ENCODE measurements around the gene HSD17B2.

The HSD17B2 gene

DNA sequence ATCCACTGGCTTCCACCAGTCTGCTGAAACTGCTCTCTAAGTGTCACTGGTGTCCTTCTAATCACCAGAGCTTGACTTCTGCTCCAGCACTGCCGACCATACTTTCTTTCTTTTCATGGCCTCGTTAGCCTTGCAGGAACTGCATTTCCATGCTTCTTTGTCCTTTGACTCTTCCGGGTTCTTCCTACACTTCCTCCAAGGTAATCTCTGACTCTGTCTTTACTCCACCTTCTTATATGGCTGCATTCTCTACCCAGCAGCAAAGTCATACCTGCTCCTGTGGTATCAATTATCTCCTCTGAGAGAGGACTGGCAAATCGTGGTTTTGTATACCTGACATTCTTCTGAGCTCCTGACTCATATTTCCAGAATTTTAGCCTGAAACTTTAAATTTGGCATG, 6.5 kb downstream of the HSD17B2 start:
- Histone ChIP-seq H3K9me3 (ENCODE audit: control insufficient read depth, low read length) (no peaks in the 10 kb centered on the region), H3K4me3 (ENCODE audit: low read length) (no peak overlapping the region), H3K4me1 (ENCODE audit: control insufficient read depth, insufficient read depth, low read length) (peaks cover 6% of the 10 kb centered on the region), H3K27me3 (replicated peaks; ENCODE audit: control insufficient read depth, insufficient read depth, low read length) (peaks cover 18% of the 10 kb centered on the region), H3K9ac (ENCODE audit: low read length) (no peak overlapping the region), H3K36me3 (ENCODE audit: control insufficient read depth, insufficient read depth, low read length, severe bottlenecking) (no peaks in the 10 kb centered on the region)
- no peak for DNase-seq (ENCODE audit: low read depth)

DNA sequence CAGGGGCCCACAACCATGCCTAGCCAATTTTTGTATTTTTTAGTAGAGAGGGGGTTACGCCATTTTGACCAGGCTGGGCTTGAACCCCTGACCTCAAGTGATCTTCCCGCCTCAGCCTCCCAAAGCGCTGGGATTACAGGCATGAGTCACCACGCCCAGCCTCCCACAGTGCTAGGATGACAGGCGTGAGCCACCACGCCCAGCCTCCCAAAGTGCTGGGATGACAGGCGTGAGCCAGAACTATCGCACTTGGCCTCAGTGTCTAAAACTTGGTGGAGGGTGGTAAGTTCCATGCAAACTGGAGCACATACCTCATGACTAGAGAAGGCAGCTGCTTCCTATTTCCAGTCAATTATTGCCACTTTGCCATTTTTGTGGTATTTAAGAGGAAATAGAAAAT, 7.1 kb downstream of the HSD17B2 start:
- peaks cover 18% of the 10 kb centered on the region for H3K27me3 ChIP-seq (replicated peaks; ENCODE audit: control insufficient read depth, insufficient read depth, low read length)
- H3K4me1 ChIP-seq (ENCODE audit: control insufficient read depth, insufficient read depth, low read length): peaks cover 10% of the 10 kb centered on the region
- H3K4me3 ChIP-seq (ENCODE audit: low read length): no peak overlapping the region
- DNase-seq (ENCODE audit: low read depth): no peak
- H3K36me3 ChIP-seq (ENCODE audit: control insufficient read depth, insufficient read depth, low read length, severe bottlenecking): no peaks in the 10 kb centered on the region
- H3K9ac ChIP-seq (ENCODE audit: low read length): no peak overlapping the region
- no peaks in the 10 kb centered on the region for H3K9me3 ChIP-seq (ENCODE audit: control insufficient read depth, low read length)

DNA sequence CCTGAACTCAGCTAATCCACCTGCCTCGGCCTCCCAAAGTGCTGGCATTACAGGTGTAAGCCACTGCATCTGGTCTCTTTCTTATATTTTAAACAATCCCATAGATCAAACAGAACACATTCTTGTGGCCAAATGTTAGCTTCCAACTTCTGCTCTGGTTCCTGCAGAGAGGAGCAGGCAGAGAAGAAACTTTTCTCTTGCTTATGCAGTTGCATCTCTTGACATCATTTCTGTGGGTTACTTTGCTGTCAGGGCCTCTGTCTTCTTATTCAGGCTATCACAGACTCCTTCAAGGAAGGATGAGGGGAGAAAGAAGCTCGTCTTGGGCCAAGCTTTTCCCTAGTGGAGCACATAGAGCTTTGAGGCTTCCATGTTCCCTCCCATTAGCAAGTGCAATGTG, 7.8 kb downstream of the HSD17B2 start:
- H3K4me3 ChIP-seq (ENCODE audit: low read length): no peak overlapping the region
- peaks cover 24% of the 10 kb centered on the region for H3K27me3 ChIP-seq (replicated peaks; ENCODE audit: control insufficient read depth, insufficient read depth, low read length)
- peaks cover 16% of the 10 kb centered on the region for H3K4me1 ChIP-seq (ENCODE audit: control insufficient read depth, insufficient read depth, low read length)

DNA sequence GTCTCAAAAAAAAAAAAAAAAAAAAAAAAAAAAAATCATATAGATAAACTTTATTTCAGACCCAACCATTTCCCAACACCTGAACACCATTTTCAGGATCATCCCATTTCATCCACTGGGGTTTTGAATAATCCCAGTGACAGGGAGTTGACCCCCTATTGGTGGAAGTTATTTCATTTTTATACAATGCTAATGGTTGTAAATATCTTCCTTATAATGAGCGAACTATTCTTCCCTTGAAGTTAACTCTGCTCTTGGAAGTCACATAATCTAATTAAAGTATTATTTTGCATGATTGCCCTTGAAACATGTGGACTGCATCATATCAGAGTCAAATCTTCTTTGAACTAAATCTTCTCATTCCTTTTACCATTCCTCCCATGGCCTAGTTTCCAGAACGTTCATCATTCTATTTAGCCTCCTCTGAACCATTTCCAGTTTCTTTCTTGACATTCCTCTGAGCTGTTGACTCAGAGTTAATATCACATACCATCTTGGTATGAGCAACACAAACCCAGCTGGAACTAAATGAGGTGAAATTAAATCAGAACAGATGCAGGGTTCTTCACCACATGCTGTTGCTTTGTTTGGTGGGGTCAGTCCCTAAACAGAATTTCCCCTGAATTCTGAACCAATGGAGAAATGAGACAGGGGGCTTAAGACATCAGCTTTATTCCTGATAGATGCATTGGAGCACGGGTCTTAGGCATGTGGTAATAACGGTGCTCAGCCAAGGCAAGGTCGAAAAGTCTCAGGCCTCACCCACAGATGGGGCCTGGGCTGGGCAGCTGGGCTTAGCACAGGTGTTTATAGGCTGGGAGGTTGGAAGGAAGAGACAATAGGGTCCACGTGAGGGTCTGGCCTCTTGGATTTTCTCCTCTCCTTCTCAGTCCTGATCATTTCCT, 8.9 kb downstream of the HSD17B2 start:
- Histone ChIP-seq H3K9me3 (ENCODE audit: control insufficient read depth, low read length) (no peaks in the 10 kb centered on the region), H3K9ac (ENCODE audit: low read length) (no peak overlapping the region), H3K4me1 (ENCODE audit: control insufficient read depth, insufficient read depth, low read length) (peaks cover 16% of the 10 kb centered on the region), H3K27me3 (replicated peaks; ENCODE audit: control insufficient read depth, insufficient read depth, low read length) (peaks cover 25% of the 10 kb centered on the region), H3K4me3 (ENCODE audit: low read length) (no peak overlapping the region), H3K36me3 (ENCODE audit: control insufficient read depth, insufficient read depth, low read length, severe bottlenecking) (no peaks in the 10 kb centered on the region)
- peak; percentile 95 for DNase-seq (ENCODE audit: low read depth)

More for the DNA sequence above, 7.8 kb downstream of the HSD17B2 start:
- H3K9me3 ChIP-seq (ENCODE audit: control insufficient read depth, low read length): no peaks in the 10 kb centered on the region
- peak; percentile 30 for DNase-seq (ENCODE audit: low read depth)
- H3K9ac ChIP-seq (ENCODE audit: low read length): no peak overlapping the region
- H3K36me3 ChIP-seq (ENCODE audit: control insufficient read depth, insufficient read depth, low read length, severe bottlenecking): no peaks in the 10 kb centered on the region

DNA sequence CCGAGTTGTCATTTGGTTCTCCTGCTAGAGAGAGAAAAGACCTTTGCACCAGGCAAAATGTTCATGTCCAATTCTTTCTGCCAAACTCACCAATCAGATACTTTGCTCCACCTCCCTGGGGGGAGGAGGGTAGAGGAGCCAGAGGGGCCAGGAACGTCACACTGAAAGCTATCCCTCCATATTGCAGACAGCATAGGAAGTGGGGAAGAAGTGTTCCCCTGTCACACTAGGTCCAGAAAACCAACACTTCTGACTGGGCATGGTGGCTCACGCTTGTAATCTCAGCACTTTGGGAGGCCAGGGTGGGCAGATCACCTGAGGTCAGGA, 9.5 kb downstream of the HSD17B2 start:
- no peak for DNase-seq (ENCODE audit: low read depth)
- H3K4me1 ChIP-seq (ENCODE audit: control insufficient read depth, insufficient read depth, low read length): peaks cover 16% of the 10 kb centered on the region

DNA sequence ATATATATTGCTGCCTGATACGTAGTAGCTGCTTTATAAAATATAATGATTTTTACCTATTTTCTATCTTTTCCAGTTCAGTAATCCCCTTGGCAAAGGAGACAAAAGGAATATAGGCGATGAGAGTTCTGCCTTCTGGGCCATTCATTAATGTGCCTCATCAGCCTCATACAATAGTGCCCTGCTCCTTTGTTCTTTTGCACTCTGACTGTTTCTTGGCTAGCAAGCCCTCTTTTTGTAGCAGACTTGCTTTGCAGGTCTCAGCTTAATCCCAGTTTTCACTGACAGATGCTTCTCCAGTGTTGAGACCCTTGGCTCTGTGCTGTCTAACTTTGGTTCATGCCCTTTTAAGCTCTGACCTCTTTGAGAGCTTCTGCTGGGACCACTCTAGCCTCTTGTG, 10.4 kb downstream of the HSD17B2 start:
- no peaks in the 10 kb centered on the region for H3K9me3 ChIP-seq (ENCODE audit: control insufficient read depth, low read length)
- H3K27me3 ChIP-seq (replicated peaks; ENCODE audit: control insufficient read depth, insufficient read depth, low read length): peaks cover 19% of the 10 kb centered on the region
- no peak overlapping the region for H3K4me3 ChIP-seq (ENCODE audit: low read length)
- peaks cover 16% of the 10 kb centered on the region for H3K4me1 ChIP-seq (ENCODE audit: control insufficient read depth, insufficient read depth, low read length)
- no peaks in the 10 kb centered on the region for H3K36me3 ChIP-seq (ENCODE audit: control insufficient read depth, insufficient read depth, low read length, severe bottlenecking)
- no peak for DNase-seq (ENCODE audit: low read depth)
- no peak overlapping the region for H3K9ac ChIP-seq (ENCODE audit: low read length)

More for the DNA sequence above, 9.5 kb downstream of the HSD17B2 start:
- Histone ChIP-seq H3K4me3 (ENCODE audit: low read length) (no peak overlapping the region), H3K9ac (ENCODE audit: low read length) (no peak overlapping the region), H3K9me3 (ENCODE audit: control insufficient read depth, low read length) (no peaks in the 10 kb centered on the region), H3K36me3 (ENCODE audit: control insufficient read depth, insufficient read depth, low read length, severe bottlenecking) (no peaks in the 10 kb centered on the region), H3K27me3 (replicated peaks; ENCODE audit: control insufficient read depth, insufficient read depth, low read length) (peaks cover 21% of the 10 kb centered on the region)

DNA sequence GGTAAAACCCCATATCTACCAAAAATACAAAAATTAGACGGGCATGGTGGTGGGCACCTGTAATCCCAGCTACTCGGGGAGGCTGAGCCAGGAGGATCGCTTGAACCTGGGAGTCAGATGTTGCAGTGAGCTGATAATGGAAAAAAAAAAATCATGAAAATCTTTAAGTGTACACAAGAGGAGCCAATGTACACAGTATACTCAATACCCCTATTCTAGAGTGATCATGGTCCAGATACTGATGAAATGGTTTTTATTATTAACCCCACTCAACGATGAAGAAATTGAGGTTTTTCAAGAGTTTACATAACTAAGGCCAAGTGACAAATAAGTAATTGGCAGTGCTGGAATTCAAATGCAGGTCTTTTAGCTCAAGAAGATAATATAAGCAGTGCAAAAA, 11.5 kb downstream of the HSD17B2 start:
- Histone ChIP-seq H3K27me3 (replicated peaks; ENCODE audit: control insufficient read depth, insufficient read depth, low read length) (peaks cover 23% of the 10 kb centered on the region), H3K9ac (ENCODE audit: low read length) (no peak overlapping the region), H3K36me3 (ENCODE audit: control insufficient read depth, insufficient read depth, low read length, severe bottlenecking) (no peaks in the 10 kb centered on the region), H3K9me3 (ENCODE audit: control insufficient read depth, low read length) (no peaks in the 10 kb centered on the region), H3K4me1 (ENCODE audit: control insufficient read depth, insufficient read depth, low read length) (peaks cover 16% of the 10 kb centered on the region), H3K4me3 (ENCODE audit: low read length) (no peak overlapping the region)
- no peak for DNase-seq (ENCODE audit: low read depth)

DNA sequence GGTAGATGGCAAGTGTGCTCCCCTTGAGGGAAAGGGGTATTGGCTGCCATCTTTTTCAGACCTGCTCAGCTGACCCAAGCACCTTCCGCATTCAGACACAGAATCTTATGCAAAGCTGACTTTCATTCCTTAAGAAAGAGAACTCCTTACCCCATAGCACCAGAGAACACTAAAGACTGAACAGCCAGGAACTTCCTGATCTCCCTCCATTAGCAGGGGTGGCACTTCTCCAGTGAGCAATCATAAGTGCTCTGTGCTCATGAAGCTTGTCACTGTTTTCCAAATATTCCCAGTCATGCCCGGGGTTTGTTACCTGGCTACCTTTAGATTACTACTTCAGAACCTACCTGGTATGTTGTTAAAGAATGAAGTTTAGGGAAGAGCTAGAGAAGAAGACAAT, 11.9 kb downstream of the HSD17B2 start:
- Histone ChIP-seq H3K9me3 (ENCODE audit: control insufficient read depth, low read length) (no peaks in the 10 kb centered on the region), H3K27me3 (replicated peaks; ENCODE audit: control insufficient read depth, insufficient read depth, low read length) (peaks cover 23% of the 10 kb centered on the region), H3K4me3 (ENCODE audit: low read length) (no peak overlapping the region), H3K4me1 (ENCODE audit: control insufficient read depth, insufficient read depth, low read length) (peaks cover 16% of the 10 kb centered on the region), H3K9ac (ENCODE audit: low read length) (no peak overlapping the region), H3K36me3 (ENCODE audit: control insufficient read depth, insufficient read depth, low read length, severe bottlenecking) (no peaks in the 10 kb centered on the region)
- no peak for DNase-seq (ENCODE audit: low read depth)

DNA sequence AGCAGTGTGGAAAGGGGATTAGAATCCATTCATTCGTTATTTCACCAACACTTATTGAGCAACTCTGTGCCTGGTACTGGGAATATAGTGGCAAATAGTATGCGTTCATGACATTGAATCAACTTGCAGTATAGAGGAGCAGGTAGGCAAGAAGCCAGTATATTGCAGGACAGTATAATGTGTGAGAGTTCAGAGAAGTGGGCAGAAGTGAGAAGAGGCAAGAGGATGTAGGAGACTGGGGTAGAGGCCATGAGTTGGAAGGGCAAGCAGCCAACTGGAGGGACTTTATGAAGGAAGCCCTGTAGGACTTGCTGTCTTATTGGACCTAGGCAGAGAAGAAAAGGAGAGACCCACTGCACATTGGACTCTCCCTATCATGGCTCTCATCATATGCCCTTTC, 12.3 kb downstream of the HSD17B2 start:
- Histone ChIP-seq H3K27me3 (replicated peaks; ENCODE audit: control insufficient read depth, insufficient read depth, low read length) (peaks cover 24% of the 10 kb centered on the region), H3K9ac (ENCODE audit: low read length) (no peak overlapping the region), H3K36me3 (ENCODE audit: control insufficient read depth, insufficient read depth, low read length, severe bottlenecking) (no peaks in the 10 kb centered on the region), H3K4me3 (ENCODE audit: low read length) (no peak overlapping the region), H3K4me1 (ENCODE audit: control insufficient read depth, insufficient read depth, low read length) (peaks cover 16% of the 10 kb centered on the region), H3K9me3 (ENCODE audit: control insufficient read depth, low read length) (no peaks in the 10 kb centered on the region)
- no peak for DNase-seq (ENCODE audit: low read depth)

DNA sequence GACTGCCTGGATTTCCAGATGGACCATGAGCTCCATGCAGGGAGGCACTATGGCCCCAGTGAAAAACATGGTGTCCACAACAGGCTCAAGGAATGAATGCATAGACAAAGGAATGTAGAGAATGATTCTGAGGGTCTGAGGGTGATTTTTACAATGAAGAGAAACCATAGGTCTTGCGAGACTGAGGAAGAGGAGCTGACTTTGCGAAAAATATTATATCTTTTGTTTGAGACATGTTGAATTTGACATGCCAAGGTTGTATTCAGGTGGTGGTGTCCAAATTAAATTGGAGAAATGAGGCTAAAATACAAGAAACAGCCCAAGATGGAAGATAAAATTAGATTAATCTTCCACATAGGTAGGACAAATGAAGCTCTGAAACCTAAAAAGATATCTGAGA, 12.7 kb downstream of the HSD17B2 start:
- H3K36me3 ChIP-seq (ENCODE audit: control insufficient read depth, insufficient read depth, low read length, severe bottlenecking): no peaks in the 10 kb centered on the region
- no peak overlapping the region for H3K4me3 ChIP-seq (ENCODE audit: low read length)
- H3K9ac ChIP-seq (ENCODE audit: low read length): no peak overlapping the region
- peaks cover 28% of the 10 kb centered on the region for H3K27me3 ChIP-seq (replicated peaks; ENCODE audit: control insufficient read depth, insufficient read depth, low read length)
- H3K4me1 ChIP-seq (ENCODE audit: control insufficient read depth, insufficient read depth, low read length): peaks cover 16% of the 10 kb centered on the region
- DNase-seq (ENCODE audit: low read depth): no peak
- H3K9me3 ChIP-seq (ENCODE audit: control insufficient read depth, low read length): no peaks in the 10 kb centered on the region

DNA sequence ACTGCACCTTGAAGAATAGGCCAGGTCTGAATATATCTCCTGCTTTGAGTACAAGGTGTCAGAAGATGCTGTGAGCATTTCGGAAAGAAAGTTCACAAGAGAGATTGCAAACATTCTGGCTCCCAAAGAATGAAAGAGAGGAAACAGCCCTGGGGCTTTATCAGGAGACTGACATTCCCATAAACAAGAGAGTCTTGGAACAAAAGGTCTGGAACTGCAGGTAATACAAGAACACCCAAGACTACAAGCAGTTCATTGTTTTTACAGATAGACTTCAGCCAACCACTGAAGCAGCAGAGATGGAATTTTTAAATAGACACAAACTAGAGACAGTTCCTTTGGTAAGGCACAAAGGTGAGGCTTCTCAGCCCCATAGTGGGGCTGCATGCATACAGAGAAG, 14.4 kb downstream of the HSD17B2 start:
- no peak overlapping the region for H3K4me3 ChIP-seq (ENCODE audit: low read length)
- H3K36me3 ChIP-seq (ENCODE audit: control insufficient read depth, insufficient read depth, low read length, severe bottlenecking): no peaks in the 10 kb centered on the region
- H3K9ac ChIP-seq (ENCODE audit: low read length): no peak overlapping the region
- no peak for DNase-seq (ENCODE audit: low read depth)
- H3K9me3 ChIP-seq (ENCODE audit: control insufficient read depth, low read length): no peaks in the 10 kb centered on the region
- peaks cover 11% of the 10 kb centered on the region for H3K4me1 ChIP-seq (ENCODE audit: control insufficient read depth, insufficient read depth, low read length)
- H3K27me3 ChIP-seq (replicated peaks; ENCODE audit: control insufficient read depth, insufficient read depth, low read length): peaks cover 38% of the 10 kb centered on the region

DNA sequence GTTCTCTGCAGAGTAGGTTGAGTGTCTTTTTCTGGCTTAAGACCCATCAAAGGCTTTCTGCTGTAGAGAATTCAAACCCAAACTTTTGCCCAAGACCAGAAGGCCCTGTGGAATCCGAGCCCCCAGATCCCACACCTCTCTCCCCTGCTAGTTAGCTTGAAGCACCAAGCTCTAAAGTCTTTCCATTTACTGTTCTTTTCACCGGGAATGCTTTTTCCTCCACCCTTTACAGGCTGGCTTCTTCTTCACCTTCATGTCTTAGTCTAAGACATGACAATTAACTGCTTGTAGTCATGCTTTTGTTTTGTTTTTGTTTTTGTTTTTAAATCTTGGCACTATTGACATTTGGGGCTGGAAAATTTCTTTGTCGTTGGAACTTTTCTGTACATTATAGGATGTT, 15.5 kb downstream of the HSD17B2 start:
- Histone ChIP-seq H3K27me3 (replicated peaks; ENCODE audit: control insufficient read depth, insufficient read depth, low read length) (peaks cover 38% of the 10 kb centered on the region), H3K4me1 (ENCODE audit: control insufficient read depth, insufficient read depth, low read length) (peaks cover 12% of the 10 kb centered on the region), H3K4me3 (ENCODE audit: low read length) (no peak overlapping the region), H3K9me3 (ENCODE audit: control insufficient read depth, low read length) (no peaks in the 10 kb centered on the region), H3K36me3 (ENCODE audit: control insufficient read depth, insufficient read depth, low read length, severe bottlenecking) (no peaks in the 10 kb centered on the region), H3K9ac (ENCODE audit: low read length) (no peak overlapping the region)
- DNase-seq (ENCODE audit: low read depth): no peak

Measured in adipocyte (in vitro differentiated cells).